ENCODE data around the gene CLTA. TPM values are rescaled to one million over a fixed set of nuclear protein-coding genes. Genes with fewer than 3 reads are reported as not detected.

The CLTA gene
- polyA plus RNA-seq, 2 of the 4 experiments (the other 2 are of a cell fraction), result 291 to 312 TPM

DNA sequence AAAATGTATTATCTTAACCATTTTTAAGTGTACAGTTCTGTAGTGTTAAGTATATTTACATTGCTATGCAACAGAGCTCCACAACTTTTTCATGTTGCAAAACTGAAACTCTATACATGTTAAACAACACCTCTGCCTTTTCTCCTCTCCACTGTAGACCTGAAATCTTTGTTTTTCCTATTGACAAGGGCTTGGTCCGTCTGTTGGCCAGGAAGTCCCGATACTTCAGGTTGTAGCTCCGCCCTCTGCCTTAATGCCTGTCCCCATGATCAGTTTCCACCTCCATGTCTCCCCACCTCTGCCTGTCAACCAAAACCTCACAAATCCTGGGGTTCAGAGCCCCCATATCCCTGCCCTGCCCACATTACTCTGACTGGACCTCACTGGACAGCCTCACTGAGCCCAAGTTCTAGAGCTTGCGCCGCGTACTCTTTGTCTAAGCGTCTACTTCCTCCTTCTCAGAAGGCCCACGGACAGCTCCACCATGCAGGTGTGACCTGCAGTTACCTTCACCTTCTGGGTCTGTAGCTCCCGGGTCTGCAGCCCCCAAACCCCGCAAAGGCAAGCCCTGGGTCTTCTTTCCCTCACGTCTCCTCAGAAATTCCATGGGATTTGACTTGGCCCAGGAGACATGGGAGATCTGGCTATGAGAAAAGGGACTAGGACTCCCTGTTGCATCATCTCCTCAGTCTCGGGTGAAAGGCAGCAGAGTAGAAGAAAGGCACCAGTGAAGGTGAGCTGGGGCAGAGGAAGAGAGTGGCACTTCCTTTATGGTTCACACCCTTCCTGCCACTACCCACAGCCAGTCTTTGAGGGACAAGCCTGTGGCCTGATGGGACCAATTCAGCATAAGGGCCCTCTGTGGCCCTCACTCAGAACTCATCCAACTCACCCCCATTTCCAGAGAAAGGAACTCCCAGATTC lies 46.1 kb upstream of the CLTA start:
- DNase-seq (ENCODE audit: low read depth in 1 of 2, low spot score in 1 of 2), result no peak
- 81% methylated on average over 12 of the region's 12 CpGs for WGBS (ENCODE audit: missing lambda C conversion rate)
- CTCF ChIA-PET, result interaction anchor here (0.9 to 9.9 kb wide), 8 partner anchors 20 to 199 kb away, joined by 3 to 176 read pairs (median 4); partner anchors contain the start of genes CCIN and CLTA
- Histone ChIP-seq H3K9me3 (peaks cover 12% of the 10 kb centered on the region; the same call in 2 of the 3 replicates), H3K4me2 (no peak overlapping the region), H3K4me1 (peaks cover 26% of the 10 kb centered on the region), H3K4me3 (no peak overlapping the region), H3K27ac (no peak overlapping the region)
- TF ChIP-seq, protein P1, sequence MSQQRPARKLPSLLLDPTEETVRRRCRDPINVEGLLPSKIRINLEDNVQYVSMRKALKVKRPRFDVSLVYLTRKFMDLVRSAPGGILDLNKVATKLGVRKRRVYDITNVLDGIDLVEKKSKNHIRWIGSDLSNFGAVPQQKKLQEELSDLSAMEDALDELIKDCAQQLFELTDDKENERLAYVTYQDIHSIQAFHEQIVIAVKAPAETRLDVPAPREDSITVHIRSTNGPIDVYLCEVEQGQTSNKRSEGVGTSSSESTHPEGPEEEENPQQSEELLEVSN (IDR thresholded peaks at IDR 0.05; ENCODE audit: borderline replicate concordance, low read depth), result no peak
- TF ChIP-seq TFCP2L1 (CRISPR knock-in tag; IDR thresholded peaks at IDR 0.05) (no peak), FOXS1 (CRISPR knock-in tag; IDR thresholded peaks at IDR 0.05) (no peak), PHF8 (IDR thresholded peaks at IDR 0.05; ENCODE audit: borderline replicate concordance, low read depth) (no peak), ZNF302 (CRISPR knock-in tag; IDR thresholded peaks at IDR 0.05) (no peak), CHD2 (IDR thresholded peaks at IDR 0.05; ENCODE audit: low read length, partially characterized antibody) (no peak), EHF (CRISPR knock-in tag; IDR thresholded peaks at IDR 0.05) (no peak), KDM1A (IDR thresholded peaks at IDR 0.05; ENCODE audit: low read depth) (no peak), RARB (CRISPR knock-in tag; IDR thresholded peaks at IDR 0.05) (no peak), JUN (IDR thresholded peaks at IDR 0.05) (no peak), EHMT2 (IDR thresholded peaks at IDR 0.05; ENCODE audit: low read depth) (no peak), JUNB (IDR thresholded peaks at IDR 0.05) (no peak), CBX2 (IDR thresholded peaks at IDR 0.05; ENCODE audit: borderline replicate concordance, low read depth) (no peak), GATA3 (IDR thresholded peaks at IDR 0.05; ENCODE audit: borderline replicate concordance) (no peak), ZSCAN20 (CRISPR knock-in tag; IDR thresholded peaks at IDR 0.05) (no peak), RFX5 (IDR thresholded peaks at IDR 0.05) (no peak), TP53 (CRISPR knock-in tag; IDR thresholded peaks at IDR 0.05) (no peak)
- TF ChIP-seq, protein P2, sequence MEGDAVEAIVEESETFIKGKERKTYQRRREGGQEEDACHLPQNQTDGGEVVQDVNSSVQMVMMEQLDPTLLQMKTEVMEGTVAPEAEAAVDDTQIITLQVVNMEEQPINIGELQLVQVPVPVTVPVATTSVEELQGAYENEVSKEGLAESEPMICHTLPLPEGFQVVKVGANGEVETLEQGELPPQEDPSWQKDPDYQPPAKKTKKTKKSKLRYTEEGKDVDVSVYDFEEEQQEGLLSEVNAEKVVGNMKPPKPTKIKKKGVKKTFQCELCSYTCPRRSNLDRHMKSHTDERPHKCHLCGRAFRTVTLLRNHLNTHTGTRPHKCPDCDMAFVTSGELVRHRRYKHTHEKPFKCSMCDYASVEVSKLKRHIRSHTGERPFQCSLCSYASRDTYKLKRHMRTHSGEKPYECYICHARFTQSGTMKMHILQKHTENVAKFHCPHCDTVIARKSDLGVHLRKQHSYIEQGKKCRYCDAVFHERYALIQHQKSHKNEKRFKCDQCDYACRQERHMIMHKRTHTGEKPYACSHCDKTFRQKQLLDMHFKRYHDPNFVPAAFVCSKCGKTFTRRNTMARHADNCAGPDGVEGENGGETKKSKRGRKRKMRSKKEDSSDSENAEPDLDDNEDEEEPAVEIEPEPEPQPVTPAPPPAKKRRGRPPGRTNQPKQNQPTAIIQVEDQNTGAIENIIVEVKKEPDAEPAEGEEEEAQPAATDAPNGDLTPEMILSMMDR (IDR thresholded peaks at IDR 0.05), result no peak
- FAIRE-seq, result no peak
- ATAC-seq, result no peak
- POLR2A ChIA-PET, result interaction anchor here (0.7 kb wide), 1 partner anchor 46 kb away, joined by 4 read pairs; the partner anchor contains the start of gene CLTA

DNA sequence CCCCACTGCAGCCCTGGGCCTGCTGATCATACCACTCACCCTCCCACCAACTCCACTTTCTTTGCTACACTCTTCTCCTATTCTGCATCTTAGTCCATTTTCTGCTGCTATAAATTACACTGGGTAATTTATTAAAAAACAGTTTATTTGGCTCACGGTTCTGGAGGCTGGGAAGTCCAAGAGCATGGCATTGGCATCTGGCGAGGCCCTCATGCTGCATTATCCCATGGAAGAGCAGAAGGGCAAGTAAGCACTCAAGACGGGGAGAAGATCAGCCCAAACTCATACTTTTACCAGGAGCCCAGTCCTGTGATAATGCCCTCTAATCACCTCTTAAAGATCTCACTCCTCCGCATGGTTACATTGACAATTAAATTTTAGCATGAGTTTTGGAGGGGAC lies 44.8 kb upstream of the CLTA start:
- POLR2A ChIA-PET, result no interaction called here
- H3K27ac ChIP-seq, result no peak overlapping the region
- peaks cover 12% of the 10 kb centered on the region; the same call in 2 of the 3 replicates for H3K9me3 ChIP-seq
- WGBS (ENCODE audit: missing lambda C conversion rate), result 72% methylated on average over 4 of the region's 4 CpGs
- ATAC-seq (no peak), FAIRE-seq (no peak), DNase-seq (ENCODE audit: low read depth in 1 of 2, low spot score in 1 of 2) (no peak)
- H3K4me2 ChIP-seq, result no peak overlapping the region
- CTCF ChIA-PET, result interaction anchor here (0.9 to 3.7 kb wide), 3 partner anchors 9 to 43 kb away, joined by 3 to 36 read pairs (median 3); partner anchors contain the start of gene GLIPR2
- H3K4me3 ChIP-seq, result no peak overlapping the region
- peaks cover 32% of the 10 kb centered on the region for H3K4me1 ChIP-seq
- no peak for TF ChIP-seq RAD21 (conservative IDR thresholded peaks at IDR 0.05 in 1 of 2, IDR thresholded peaks at IDR 0.05 in 1 of 2)
- TF ChIP-seq, protein P3, sequence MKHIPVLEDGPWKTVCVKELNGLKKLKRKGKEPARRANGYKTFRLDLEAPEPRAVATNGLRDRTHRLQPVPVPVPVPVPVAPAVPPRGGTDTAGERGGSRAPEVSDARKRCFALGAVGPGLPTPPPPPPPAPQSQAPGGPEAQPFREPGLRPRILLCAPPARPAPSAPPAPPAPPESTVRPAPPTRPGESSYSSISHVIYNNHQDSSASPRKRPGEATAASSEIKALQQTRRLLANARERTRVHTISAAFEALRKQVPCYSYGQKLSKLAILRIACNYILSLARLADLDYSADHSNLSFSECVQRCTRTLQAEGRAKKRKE (CRISPR knock-in tag; IDR thresholded peaks at IDR 0.05; ENCODE audit: low read depth), result no peak
- TF ChIP-seq HEYL (CRISPR knock-in tag; IDR thresholded peaks at IDR 0.05), result no peak
- no peak for TF ChIP-seq JUN (IDR thresholded peaks at IDR 0.05)
- TF ChIP-seq, protein P1 (IDR thresholded peaks at IDR 0.05; ENCODE audit: borderline replicate concordance, low read depth), result no peak

All from A549 (cell line).